PFSK-1 (cell line): Measurements from ENCODE around the gene EMC1.

Source experiments
- POLR2AphosphoS5 ChIP-seq: IDR thresholded peaks from 2 replicates; pipeline ENCODE4 v1.6.1; 2012; ENCODE audit warnings: low read depth, mild to moderate bottlenecking, control low read depth, low read length, moderate library complexity
- TAF1 ChIP-seq: IDR thresholded peaks from 2 replicates; pipeline ENCODE4 v1.6.1; 2012; ENCODE audit warnings: low read length, control low read depth, borderline replicate concordance; ENCODE audit not compliant: insufficient read depth

GRCh38 chr1:19260211-19261138 lies 9.2 kb upstream of the EMC1 start:
- TF ChIP-seq POLR2AphosphoS5 (no peak; the same call in 1 of the 2 replicates), TAF1 (no peak)
